Endothelial cell of umbilical vein (primary cell): ENCODE results near the gene RAD51B.

ENCODE experiments used
- EZH2 ChIP-seq: IDR thresholded peaks from 2 replicates; pipeline ENCODE4 v1.6.1; 2012; ENCODE audit warnings: borderline replicate concordance, low read depth, mild to moderate bottlenecking, moderate library complexity, low read length, inconsistent platforms; ENCODE audit not compliant: severe bottlenecking
- FOS ChIP-seq: IDR thresholded peaks from 2 replicates; pipeline ENCODE4 v1.6.1; 2011; ENCODE audit warnings: mild to moderate bottlenecking, low read length, moderate library complexity, borderline replicate concordance; ENCODE audit not compliant: insufficient read depth
- JUN ChIP-seq: IDR thresholded peaks from 2 replicates; pipeline ENCODE4 v1.6.1; 2011; ENCODE audit warnings: borderline replicate concordance, low read depth; ENCODE audit not compliant: insufficient read length, insufficient read depth
- POLR2A ChIP-seq: IDR thresholded peaks from 2 replicates; pipeline ENCODE4 v1.6.1; 2012; ENCODE audit warnings: low read depth, mild to moderate bottlenecking, control low read depth, low read length
- POLR2AphosphoS5 ChIP-seq: IDR thresholded peaks from 2 replicates; pipeline ENCODE4 v1.6.1; 2012; ENCODE audit warnings: low read depth, mild to moderate bottlenecking, control low read depth, low read length, moderate library complexity; ENCODE audit not compliant: insufficient read depth
- TF ChIP-seq, protein P1 (sequence below), 2 donors: IDR thresholded peaks; 1 replicate in 1 of 2; 2 replicates in 1 of 2; pipeline ENCODE4 v1.5.1; 2011; ENCODE audit warnings: low read length in 2 of 2, mild to moderate bottlenecking in 2 of 2, moderate library complexity in 2 of 2, control low read depth in 1 of 2, inconsistent platforms in 1 of 2, low read depth in 1 of 2; ENCODE audit not compliant: insufficient read depth in 1 of 2; ENCODE audit errors: extremely low read depth in 1 of 2
- TF ChIP-seq, protein P2 (sequence below): IDR thresholded peaks from 2 replicates; pipeline ENCODE4 v1.6.1; 2011; ENCODE audit not compliant: insufficient read depth, insufficient read length

- TF ChIP-seq, protein P1, sequence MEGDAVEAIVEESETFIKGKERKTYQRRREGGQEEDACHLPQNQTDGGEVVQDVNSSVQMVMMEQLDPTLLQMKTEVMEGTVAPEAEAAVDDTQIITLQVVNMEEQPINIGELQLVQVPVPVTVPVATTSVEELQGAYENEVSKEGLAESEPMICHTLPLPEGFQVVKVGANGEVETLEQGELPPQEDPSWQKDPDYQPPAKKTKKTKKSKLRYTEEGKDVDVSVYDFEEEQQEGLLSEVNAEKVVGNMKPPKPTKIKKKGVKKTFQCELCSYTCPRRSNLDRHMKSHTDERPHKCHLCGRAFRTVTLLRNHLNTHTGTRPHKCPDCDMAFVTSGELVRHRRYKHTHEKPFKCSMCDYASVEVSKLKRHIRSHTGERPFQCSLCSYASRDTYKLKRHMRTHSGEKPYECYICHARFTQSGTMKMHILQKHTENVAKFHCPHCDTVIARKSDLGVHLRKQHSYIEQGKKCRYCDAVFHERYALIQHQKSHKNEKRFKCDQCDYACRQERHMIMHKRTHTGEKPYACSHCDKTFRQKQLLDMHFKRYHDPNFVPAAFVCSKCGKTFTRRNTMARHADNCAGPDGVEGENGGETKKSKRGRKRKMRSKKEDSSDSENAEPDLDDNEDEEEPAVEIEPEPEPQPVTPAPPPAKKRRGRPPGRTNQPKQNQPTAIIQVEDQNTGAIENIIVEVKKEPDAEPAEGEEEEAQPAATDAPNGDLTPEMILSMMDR (IDR thresholded peaks at IDR 0.05; ENCODE audit: extremely low read depth in 1 of 2, insufficient read depth in 1 of 2, low read depth in 1 of 2, low read length in 2 of 2) = no peak
- no peak for TF ChIP-seq POLR2AphosphoS5
- no peak for TF ChIP-seq EZH2
- TF ChIP-seq POLR2A = no peak
- TF ChIP-seq JUN = no peak
- TF ChIP-seq, protein P2, sequence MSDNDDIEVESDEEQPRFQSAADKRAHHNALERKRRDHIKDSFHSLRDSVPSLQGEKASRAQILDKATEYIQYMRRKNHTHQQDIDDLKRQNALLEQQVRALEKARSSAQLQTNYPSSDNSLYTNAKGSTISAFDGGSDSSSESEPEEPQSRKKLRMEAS = no peak
- no peak for TF ChIP-seq FOS
Measured at GRCh38 chr14:68172216-68172615, 352.6 kb downstream of the RAD51B start.
